NCI-H2227 (cell line): Measurements from ENCODE around the gene DAPK1.

Source experiments
- DNase-seq: peaks from one replicate; lab custom pipeline; 2025; ENCODE audit not compliant: unreplicated experiment; lab: John Stamatoyannopoulos, UW

DAPK1 gene

DNA sequence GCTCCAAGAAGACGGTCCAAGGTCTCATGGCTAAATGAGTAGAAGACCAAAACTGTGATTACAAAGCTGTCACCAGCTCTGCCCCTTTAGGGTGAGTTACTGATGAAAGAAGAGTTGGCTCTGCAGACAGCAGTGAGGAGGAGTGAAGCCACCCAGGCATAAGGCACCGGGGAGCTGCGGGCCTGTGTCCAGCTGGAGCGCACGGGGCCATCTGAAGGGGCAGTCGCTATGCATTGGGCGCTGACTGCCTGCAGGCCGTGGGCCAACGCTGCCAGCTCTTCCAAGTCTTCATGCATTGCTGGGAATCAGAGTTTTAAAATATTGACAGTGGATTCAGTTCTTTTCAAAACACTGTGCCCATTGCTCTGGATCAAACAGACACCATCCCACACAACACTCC lies 70.3 kb downstream of the DAPK1 start:
- DNase-seq: no peak

DNA sequence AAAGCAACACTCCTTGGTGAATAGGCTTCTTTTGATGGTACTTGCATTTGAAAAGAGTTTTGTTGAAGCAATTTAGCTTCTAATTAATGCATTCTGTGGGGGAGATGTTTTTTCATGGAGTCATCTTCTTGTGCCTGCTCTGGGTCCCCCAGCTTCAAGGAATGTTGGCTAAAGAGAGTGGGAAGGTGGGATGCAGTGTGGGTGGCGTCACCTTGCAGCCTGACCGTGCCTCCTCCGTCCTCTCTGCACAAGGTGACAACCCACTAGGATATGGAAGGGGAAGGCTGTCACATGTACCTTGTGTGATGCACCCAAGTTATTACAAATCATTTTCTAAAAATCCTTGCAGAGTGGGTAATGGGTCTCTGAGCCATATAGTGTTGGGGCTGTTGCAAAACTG lies 70.7 kb downstream of the DAPK1 start:
- no peak for DNase-seq

GRCh38 chr9:87569008-87569509 lies 71.4 kb downstream of the DAPK1 start:
- DNase-seq: no peak

DNA sequence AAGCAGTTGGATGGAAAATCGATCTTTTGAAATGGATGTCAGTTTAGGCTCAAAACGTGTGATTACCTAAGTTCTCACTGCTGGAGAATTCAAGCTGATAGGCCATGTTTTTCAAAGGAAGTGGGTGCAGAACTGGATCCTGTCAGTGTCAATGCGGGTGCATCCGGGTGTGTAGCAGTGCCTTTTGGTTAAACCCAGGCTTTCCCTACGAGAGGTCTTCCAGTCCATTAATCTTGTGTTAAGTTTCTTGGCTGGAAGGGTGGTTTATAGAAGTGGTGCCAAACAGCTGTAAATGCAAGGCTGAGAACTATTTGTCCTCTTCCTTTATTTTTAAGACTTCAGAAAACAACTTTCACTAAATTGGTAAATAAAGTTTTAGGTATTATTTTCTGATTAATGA lies 71.9 kb downstream of the DAPK1 start:
- no peak for DNase-seq

DNA sequence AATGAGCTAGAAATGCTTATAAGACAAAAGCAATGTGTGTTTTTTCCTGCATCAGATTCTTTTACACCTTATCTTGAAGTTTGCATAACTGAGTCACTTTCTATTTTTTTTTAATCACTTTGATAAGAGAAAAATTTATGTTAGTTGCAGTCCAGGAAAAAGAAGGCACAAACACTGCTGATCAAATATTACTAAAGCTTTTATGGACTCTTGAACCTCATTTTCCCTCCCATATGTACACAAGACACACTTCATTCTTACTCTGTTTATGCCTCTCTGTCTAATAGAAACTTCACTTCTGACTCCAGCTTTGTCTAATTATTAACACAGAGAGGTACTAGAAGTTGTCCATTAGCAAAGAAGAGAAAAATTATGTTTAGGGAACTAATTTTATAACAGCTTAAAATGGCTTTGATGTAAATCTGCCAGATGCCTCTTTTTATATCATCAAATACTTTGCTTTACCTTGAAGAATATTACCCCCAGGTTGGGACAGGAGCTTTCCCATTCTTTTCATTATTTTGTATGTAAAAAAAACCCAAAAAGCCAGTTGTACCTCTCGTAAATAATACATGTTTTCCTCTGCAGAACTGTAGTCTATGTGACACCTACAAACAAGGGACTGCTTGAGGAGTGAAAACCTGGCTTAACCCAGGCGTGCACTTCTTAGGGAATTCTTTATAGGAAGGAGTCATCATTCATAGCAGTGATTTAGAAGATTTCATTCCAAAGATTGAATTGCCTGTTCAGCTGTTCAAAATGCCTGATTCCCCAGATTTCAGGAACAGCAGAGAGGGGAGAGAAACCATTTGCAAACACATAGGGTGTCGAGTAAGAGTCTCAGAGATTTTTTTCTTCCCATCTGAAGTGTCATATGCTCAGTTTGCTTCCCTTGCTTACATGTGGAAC lies 72.6 kb downstream of the DAPK1 start:
- no peak for DNase-seq

DNA sequence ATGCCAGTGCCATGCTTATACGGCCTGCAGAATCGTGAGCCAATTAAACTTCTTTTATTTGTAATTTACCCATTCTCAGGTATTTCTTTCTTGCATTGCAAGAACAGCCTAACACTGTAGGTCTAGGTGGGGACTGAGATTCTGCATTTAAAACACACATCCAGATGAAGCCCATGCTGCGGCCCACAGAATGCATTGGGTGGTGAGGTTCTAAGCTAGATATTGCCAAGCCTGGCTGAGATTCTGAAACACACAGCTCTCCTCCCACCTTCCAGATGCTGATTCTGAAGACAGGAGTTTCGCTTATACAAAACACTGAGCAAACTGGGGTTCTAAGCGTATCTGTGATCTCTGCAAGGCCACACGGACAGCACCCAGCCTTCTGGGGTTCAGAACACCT lies 75.1 kb downstream of the DAPK1 start:
- no peak for DNase-seq

DNA sequence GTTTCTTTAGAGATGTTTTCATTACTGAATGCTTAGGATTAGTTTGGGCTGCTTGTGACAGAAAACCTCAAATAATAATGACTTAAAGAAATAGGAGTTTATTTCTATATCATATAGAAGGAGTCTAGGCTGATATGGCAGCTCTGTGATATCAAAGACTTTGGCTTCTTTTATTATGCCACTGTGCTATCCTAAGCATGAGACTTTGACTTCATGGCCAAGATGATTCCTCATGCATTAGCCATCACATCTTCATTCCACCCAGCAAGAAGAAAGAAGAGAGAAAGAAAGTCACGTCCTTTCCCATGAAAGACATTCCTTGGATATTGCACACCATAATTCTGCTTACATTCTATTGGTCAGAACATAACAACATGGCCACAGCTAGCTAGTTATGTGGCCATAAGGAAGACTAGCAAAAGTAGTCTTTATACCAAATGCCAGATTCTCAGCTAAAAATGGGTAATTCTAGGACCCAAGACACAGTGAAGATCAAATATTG lies 76.2 kb downstream of the DAPK1 start:
- no peak for DNase-seq

DNA sequence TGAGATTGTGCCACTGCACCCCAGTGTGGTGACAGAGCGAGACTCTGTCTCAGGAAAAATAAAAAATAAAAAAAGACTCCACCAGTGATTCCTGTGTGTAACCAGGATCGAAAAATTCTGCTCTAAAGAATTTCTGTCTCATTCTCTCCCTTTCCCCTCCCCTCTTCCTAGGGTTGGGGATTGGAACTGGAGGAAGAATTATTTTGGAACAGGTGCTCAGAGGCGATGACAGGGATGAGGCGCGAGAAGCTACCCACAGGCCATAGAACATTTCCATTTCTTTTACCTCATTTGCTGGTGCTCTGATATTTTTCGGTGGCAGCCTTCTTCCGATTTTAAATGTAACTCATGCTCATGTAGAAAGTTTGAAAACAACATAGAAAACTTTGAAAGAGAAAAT lies 80.1 kb downstream of the DAPK1 start:
- DNase-seq: no peak

DNA sequence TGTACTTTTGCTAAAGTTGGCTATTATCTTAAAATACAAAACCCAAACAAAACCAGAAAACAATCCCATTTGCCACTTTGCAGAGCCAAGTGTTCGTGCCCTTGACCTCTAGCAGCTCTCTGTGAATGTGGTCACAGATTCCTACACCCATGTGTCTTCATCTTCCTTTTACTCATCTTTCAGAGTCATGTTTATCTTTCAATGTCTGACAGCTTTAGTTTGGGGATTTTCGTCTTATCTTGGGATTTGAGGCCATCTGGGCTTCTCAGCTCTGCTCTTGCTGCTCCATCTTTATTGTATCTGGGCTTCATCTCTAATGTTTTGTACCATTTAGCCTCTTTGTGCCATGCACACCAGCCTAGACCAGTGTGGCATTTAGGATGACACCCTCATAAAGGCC lies 81.0 kb downstream of the DAPK1 start:
- DNase-seq: no peak

GRCh38 chr9:87579781-87580541 lies 82.3 kb downstream of the DAPK1 start:
- DNase-seq: no peak

GRCh38 chr9:87580941-87581438 lies 83.3 kb downstream of the DAPK1 start:
- DNase-seq: no peak

DNA sequence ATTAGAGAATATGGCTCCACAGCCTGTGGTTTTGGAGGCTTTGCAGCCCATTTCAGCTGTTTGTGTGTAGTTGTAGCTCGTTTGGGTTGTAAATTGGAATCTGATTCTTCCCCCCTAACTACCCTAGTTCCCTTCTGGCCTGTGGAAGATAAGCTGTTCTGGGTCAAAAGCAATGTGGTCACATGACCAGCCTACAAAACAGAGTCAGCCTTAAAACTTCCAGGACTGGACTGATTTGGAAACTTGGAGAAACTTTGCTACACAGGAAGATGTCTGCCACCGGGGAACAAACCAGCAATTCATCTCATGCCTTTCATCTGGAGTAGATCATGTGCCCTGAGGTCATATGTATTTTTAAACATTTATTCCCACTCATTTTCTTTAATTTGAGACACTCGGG lies 83.8 kb downstream of the DAPK1 start:
- no peak for DNase-seq

DNA sequence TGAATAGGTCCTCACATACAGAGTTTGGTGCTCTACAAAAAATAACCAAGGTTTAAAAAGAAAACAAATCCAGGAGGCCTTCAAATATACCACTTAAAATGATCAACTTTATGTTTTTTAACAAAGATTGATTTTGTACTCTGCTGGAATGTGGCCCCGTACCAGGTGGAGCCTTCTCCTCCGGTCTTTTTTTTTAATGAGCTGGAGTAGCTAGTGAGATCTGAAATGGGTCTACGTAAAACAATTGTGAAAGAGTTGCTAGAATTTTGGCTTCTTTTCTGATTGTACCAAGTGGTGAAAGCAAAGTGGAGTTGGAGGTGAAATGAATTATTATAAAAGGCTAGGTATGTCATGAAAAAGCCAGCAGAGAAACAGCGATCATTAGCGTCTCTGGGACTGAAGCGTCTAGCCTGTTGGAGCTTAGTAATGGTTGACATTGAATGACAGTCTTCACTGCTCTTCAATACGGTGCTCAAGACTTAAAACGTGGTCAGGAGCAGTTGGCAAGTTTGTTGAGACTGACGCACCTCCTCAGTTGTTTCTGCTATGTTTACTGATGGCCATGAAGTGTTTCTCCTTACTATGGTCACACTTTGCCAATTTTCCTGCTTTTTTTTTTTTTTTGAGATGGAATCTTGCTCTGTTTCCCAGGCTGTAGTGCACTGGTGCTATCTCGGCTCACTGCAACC lies 84.4 kb downstream of the DAPK1 start:
- DNase-seq: no peak

- DNase-seq: no peak
Observed at GRCh38 chr9:87584326-87584725, 86.7 kb downstream of the DAPK1 start.

DNA sequence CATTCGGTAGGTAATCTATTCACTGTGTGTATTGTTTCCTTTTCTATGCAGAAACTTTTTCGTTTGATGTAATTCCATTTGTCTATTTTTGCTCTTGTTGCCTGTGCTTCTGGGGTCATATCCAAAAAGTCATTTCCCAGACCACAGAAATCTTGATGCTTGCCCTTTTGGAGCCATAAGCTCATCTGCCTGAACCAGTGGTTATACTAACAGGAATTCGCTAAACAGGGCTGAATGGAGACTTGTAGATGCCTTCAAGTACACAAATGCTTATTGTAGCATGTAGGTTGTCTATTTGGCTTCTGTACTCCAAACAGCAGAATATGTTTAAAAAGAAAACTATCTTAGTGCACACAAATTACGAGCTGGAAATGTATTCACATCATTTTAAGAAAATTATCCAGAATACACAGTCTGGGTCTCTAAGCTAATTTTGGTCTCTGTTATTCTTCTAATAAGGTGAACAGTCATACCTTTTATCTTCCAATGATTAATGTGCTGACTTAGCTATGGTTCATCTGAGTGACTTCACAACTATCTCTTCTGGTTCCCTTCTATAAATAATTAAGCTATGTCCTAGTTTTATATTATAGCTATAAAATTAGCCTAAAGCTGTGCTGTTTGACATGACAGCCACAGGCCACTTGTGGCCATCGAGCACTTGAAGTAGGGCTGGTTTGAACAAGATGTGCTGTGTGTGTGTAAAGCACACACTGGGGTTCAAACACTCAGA lies 87.6 kb downstream of the DAPK1 start:
- DNase-seq: no peak

DNA sequence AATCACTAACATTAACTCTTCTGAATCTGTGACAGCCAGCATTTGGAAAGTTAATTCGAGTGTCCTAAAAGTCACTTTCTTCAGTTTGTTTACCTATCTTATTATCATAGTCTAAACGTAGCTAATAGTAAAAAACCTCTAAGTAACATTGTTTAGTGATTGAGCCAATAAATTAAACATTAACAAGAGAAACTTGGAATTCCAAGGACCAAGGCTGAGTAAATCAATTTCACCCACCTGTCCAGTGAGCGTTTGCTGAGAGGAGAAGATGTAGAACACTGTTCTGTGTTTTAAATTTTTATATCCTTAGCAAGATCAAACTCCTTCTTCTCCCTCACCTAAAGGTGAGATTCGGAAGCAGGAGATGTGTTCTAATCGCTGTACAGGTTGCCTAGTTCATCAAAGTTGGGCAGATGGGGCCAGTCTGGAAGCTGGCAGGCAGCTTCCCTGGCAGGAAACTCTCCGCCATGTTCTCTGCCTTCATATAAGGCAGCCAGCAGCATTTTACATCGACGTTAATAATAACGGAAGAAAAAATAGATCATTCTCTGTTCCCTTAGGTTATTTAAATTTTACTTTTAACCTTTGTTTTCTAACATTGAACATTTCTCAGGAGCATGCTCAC lies 89.2 kb downstream of the DAPK1 start:
- DNase-seq: no peak

DNA sequence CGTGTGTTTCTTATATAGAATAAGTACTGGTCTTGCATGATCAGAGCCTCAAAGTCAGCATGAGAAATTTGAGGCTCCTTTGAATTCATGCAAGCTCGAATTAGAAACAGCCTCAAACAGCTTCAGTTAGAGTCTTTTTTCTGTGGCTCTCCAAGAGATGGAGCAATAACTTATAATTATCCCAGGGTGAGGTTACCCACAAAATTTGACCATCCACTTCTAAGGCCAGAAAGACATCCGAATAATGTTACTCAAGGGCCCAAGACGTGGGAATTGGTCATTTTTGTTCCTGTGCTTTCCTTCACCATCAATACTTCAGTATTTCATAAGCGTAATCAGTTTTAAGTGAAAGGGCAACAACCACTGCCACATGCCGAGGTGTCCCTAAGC lies 89.7 kb downstream of the DAPK1 start:
- no peak for DNase-seq

GRCh38 chr9:87587864-87588263 lies 90.2 kb downstream of the DAPK1 start:
- no peak for DNase-seq

- no peak for DNase-seq
Observed at GRCh38 chr9:87588339-87588738, 90.7 kb downstream of the DAPK1 start.

GRCh38 chr9:87590996-87591395 lies 93.3 kb downstream of the DAPK1 start:
- DNase-seq: no peak
